ENCODE results near the gene MAST4.

- TF ChIP-seq PATZ1 (CRISPR knock-in tag; IDR thresholded peaks at IDR 0.05) (no peak), EZH2 (conservative IDR thresholded peaks at IDR 0.05; ENCODE audit: low read depth, low read length) (no peak), ATF2 (CRISPR knock-in tag; IDR thresholded peaks at IDR 0.05) (no peak), FOXJ3 (CRISPR knock-in tag; IDR thresholded peaks at IDR 0.05; ENCODE audit: borderline replicate concordance) (no peak), CTCF (CRISPR knock-in tag; IDR thresholded peaks at IDR 0.05) (no peak), SUZ12 (IDR thresholded peaks at IDR 0.05; ENCODE audit: low read depth, low read length) (no peak), POLR2A (IDR thresholded peaks at IDR 0.05; ENCODE audit: insufficient read depth in 1 of 2, low read depth in 2 of 2, low read length in 2 of 2) (no peak)
Observed at GRCh38 chr5:66994790-66995189, 398.6 kb downstream of the MAST4 start.

All from HepG2 (cell line).